ENCODE results near the gene ANKHD1. TPM values are rescaled to one million over a fixed set of nuclear protein-coding genes. Genes with fewer than 3 reads are reported as not detected.

The ANKHD1 gene
- total RNA-seq: 42.1 and 59.7 TPM in 2 replicates

- DNase-seq (ENCODE audit: extremely low read depth, low read depth, low spot score): peak; percentile 100
Measured at GRCh38 chr5:140401362-140402257, at the start of gene ANKHD1. Gene ANKHD1 (plus strand): TSS chr5:140401833. CDS start chr5:140401968, 135 bp downstream.

GRCh38 chr5:140355546-140355945 is 46.1 kb upstream of the ANKHD1 start:
- DNase-seq (ENCODE audit: extremely low read depth, low read depth, low spot score): no peak

GRCh38 chr5:140356853-140357725 is 44.5 kb upstream of the ANKHD1 start:
- DNase-seq (ENCODE audit: extremely low read depth, low read depth, low spot score): no peak

GRCh38 chr5:140357726-140358093 is 43.9 kb upstream of the ANKHD1 start:
- no peak for DNase-seq (ENCODE audit: extremely low read depth, low read depth, low spot score)

GRCh38 chr5:140358738-140359310 is 42.8 kb upstream of the ANKHD1 start:
- no peak for DNase-seq (ENCODE audit: extremely low read depth, low read depth, low spot score)

GRCh38 chr5:140360101-140360500 is 41.5 kb upstream of the ANKHD1 start, which contains the start of gene SLC4A9:
Gene SLC4A9 (plus strand): TSS chr5:140360194. CDS start chr5:140360237, 43 bp downstream.
- DNase-seq (ENCODE audit: extremely low read depth, low read depth, low spot score): no peak

- no peak for DNase-seq (ENCODE audit: extremely low read depth, low read depth, low spot score)
Measured at GRCh38 chr5:140360681-140361479, 40.8 kb upstream of the ANKHD1 start.

- no peak for DNase-seq (ENCODE audit: extremely low read depth, low read depth, low spot score)
Measured at GRCh38 chr5:140361901-140362300, 39.7 kb upstream of the ANKHD1 start.

- no peak for DNase-seq (ENCODE audit: extremely low read depth, low read depth, low spot score)
Measured at GRCh38 chr5:140362311-140362710, 39.3 kb upstream of the ANKHD1 start.

- DNase-seq (ENCODE audit: extremely low read depth, low read depth, low spot score): no peak
Measured at GRCh38 chr5:140362875-140363630, 38.6 kb upstream of the ANKHD1 start.

GRCh38 chr5:140363631-140364471 is 37.8 kb upstream of the ANKHD1 start:
- DNase-seq (ENCODE audit: extremely low read depth, low read depth, low spot score): no peak

- DNase-seq (ENCODE audit: extremely low read depth, low read depth, low spot score): no peak
Measured at GRCh38 chr5:140364472-140364765, 37.2 kb upstream of the ANKHD1 start.

- DNase-seq (ENCODE audit: extremely low read depth, low read depth, low spot score): no peak
Measured at GRCh38 chr5:140365282-140365681, 36.4 kb upstream of the ANKHD1 start.

GRCh38 chr5:140365941-140366340 is 35.7 kb upstream of the ANKHD1 start:
- no peak for DNase-seq (ENCODE audit: extremely low read depth, low read depth, low spot score)

- no peak for DNase-seq (ENCODE audit: extremely low read depth, low read depth, low spot score)
Measured at GRCh38 chr5:140366589-140367255, 34.9 kb upstream of the ANKHD1 start.

GRCh38 chr5:140367256-140368013 is 34.2 kb upstream of the ANKHD1 start:
- DNase-seq (ENCODE audit: extremely low read depth, low read depth, low spot score): no peak

- DNase-seq (ENCODE audit: extremely low read depth, low read depth, low spot score): no peak
Measured at GRCh38 chr5:140371356-140372151, 30.1 kb upstream of the ANKHD1 start.

Measured in glomerular endothelial cell (primary cell).